Measurements from ENCODE around the gene NCBP2.
A peak's percentile ranks its signal among the peaks of the same experiment; 100 is the strongest.

NCBP2 gene

DNA sequence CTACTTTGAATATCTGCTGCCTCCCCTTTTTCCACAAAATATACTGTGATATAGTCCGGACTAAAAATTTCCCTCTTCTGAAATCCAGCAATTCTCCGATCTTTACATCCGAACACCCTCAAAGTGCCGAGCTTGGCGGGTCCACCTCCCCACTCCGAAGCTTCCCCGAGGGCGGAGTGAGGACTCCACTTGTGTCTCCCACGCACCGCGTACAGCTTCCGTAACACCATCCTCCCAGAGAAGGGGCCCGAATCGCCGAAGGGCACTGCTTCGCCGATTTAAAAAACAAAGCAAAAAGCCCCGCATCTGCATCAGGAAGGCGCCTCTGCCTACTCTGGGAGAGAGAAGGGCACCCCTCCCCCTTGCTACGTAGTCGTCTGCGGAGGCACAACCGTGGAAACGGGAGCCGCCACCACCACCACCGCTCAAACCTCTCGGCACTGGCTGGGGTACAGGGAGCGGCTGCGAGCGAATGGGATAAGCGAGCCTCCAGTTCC lies 551 bp downstream of the NCBP2 start:
- peak; percentile 46 for DNase-seq (ENCODE audit: low read depth)

DNA sequence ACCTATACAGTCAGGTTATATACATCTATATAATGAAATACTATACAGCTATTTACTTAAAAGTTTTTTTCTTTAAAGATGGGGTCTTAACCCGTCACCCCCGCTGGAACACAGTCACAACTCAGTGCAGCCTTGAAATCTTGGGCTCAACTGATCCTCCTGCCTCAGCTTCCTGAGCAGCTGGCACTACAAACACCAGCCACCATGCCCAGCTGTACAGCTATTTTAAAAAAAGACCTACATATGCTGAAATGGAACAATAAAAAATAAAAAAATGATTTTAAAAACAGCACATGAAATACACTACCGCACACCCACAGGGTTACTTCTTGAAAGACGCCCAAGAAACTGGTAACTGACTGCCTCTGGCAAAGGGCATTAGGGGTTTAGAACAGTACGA lies 3.8 kb downstream of the NCBP2 start:
- DNase-seq (ENCODE audit: low read depth) = no peak

DNA sequence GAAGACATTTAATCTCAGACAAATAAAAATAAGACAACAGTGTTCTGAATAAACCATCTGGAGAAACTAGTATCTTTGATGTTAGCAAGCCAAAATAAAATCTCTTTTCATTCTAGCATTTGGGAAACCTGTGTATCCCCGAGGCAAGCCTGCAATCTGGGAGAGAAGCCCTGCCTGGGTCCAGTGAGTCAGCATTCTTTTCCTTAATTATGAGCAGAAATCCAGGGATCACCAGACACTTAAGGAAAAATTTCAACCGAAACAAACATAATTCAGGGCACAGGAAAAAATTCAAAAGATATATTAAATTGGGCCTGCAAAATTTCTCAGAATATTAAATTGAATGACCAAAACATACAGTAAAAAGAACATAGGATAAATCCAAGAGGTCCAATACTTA lies 4.2 kb downstream of the NCBP2 start:
- DNase-seq (ENCODE audit: low read depth) = no peak

DNA sequence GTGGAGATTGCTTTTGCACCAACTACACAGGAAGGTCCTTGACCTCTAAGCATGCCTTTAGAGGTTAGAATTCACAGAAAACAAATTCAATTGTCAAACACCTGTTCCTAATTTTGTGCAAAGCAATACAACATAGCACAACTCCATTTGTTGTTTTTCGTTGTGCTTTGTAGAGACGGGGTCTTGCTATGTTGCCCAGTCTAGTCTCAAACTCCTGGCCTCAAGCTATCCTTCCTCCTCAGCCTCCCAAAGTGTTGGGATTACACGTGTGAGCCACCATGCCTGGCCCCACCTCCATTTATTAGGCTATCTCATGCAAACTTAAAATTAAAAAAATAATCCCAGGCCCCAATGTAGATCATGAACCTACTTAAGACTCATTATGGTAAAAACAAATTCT lies 6.0 kb downstream of the NCBP2 start:
- no peak for DNase-seq (ENCODE audit: low read depth)

DNA sequence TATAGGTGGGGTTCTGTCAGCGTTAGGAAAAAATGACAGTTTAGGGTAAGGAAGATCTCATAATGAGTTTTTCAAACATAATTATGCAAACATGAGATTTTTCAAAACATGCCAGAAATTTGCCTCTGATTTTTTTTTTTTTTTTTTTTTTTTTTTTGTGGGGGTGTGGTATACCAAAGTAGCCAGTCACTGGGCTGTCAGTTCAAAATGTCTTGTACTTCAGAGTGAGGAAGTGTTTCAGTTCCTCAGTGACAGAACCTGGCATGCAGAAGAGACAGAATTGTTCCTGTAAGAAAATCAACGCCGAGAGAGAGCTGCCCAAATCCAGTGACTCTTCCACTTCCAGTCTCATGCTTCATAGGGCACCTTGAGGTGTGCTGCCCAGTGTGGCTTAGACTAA lies 9.7 kb downstream of the NCBP2 start:
- no peak for DNase-seq (ENCODE audit: low read depth)

DNA sequence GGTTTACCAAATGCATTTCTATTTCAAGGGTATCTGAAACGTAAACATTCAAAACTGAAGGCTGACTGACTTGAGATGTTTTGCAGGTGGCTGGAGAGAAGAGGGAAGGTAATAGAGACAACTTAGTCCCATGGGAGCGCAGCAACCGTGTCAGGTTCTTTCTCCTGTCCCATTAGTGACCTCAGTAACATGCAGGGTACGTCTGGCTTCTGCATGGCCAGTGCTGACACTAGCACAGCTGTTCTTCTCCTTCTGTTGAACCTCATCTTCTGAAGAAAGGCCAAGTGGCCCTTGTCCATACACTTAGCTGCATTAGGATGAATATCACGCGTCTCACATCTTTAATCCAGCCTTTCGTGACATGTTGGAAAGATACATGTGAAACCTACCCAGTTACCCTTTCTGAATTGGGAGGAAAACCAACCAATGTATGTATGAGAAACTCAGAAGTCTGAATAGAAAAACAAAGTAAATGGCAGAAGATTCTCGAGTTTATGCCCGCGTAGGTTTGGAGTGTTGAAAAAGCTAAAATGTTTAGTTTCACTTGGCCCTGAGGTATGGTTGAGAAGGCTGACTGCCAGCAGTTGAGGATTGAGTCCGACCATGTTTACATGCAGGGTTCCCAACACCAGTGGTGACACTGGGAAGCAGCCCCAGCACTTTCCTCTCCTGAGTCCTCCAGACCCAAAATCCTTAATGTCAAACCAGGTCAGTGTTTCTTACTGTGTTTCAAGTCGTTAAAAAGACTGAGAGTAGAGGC lies 10.3 kb downstream of the NCBP2 start:
- no peak for DNase-seq (ENCODE audit: low read depth)

DNA sequence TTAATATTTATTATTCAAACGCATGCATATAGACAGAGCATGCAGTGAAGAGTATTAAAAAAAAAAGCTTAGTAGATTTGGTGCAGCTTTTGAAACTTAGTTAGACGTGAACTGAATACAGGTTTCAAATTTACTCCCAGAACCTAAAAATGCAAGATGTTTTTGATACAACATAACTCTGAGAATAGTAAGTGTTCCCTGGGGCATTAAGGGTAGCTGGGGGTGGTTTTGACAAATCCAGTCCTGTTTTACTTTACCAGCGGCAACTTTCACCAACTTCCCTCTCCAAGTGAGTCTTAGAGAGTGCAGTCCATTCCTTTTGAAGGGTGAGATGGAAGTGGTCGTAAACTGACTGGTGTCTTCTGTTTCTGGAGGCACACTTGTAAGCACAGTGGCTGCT lies 11.2 kb downstream of the NCBP2 start:
- DNase-seq (ENCODE audit: low read depth) = no peak

DNA sequence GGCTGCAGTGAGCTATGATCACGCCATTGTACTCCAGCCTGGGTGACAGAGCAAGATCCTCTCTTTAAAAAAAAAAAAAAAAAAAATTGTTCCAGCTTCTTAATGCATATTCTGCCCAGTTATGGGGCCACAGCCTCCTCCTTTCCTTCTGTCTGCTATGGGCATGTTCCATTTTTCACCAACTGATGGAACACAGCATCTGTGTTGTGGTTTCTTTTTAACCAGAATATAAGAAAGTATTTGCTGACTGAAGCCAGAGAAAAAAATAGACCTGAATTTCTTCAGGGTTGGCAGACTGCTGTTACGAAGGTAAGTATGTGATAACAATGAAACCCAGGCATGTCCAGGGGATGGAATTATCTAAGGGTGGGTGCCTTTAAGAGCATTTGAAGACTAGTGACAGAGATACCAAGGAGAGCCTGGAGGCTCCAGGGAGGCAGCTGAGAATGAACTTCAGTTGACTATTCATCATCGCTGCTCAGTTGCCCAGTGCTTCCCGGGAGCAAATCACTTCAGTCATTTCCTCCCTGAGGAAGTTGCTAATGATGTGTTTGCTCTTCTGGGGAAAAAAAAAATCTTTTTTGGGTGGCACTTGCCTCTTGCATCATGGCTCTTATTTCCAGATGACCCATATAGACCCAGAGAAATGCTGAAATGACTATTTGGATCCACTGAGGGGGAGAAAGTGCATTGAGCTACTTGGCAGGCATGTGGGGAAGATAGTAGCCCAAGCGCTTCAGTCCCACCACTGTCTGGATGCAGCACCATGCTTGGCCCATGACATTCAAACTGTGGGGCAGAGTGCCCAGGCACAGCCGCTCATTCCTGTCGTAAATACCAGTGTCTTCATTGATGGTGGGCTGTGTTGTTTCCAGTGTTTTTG lies 14.5 kb downstream of the NCBP2 start:
- no peak for DNase-seq (ENCODE audit: low read depth)

DNA sequence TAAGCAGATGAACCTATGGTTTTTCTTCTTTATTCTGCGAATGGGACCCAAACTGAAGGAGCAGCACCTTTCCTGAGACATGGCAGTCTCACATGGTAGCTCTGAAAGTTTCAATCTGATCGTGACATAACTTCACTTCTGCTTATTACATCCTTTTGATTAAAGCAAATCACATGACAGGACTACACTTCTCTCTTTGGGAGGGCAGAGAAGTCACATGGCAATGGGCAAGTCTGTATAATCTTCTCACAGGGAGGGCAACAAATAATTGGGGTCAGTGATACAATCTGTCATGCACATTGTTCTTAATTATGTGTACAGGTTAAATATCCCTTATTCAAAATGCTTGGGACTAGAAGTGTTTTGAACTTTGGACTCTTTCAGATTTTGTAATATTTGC lies 21.6 kb downstream of the NCBP2 start:
- no peak for DNase-seq (ENCODE audit: low read depth)

DNA sequence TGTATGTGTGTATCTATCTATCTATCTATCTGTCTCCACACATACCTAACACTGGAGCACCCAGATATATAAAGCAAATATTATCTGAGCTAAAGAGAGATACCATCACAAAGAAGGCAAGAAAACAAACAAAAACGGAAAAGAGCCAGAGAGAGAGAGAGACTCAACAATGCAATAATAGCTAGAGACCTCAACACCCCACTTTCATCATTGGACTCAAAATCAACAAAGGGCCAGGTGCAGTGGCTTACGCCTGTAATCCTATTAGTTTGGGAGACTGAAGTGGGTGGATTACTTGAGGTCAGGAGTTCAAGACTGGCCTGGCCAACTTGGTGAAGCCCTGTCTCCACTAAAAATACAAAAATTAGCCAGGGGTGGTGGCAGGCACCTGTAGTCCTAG lies 23.4 kb downstream of the NCBP2 start:
- DNase-seq (ENCODE audit: low read depth) = no peak

DNA sequence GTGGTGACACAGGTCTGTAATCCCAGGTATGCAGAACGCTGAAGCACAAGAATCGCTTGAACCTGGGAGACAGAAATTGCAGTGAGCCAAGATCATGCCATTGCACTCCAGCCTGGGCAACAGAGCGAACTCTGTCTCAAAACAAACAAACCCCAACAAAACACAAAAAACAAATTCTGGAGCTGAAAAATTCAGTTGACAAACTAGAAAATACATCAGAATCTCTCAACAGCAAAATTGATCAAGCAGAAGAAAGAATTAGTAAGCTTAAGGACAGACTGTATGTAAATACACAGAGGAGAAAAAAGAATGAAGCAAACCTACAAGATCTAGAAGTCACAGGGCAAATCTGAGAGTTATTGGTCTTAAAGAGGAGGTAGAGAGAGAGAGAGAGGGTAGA lies 25.3 kb downstream of the NCBP2 start:
- no peak for DNase-seq (ENCODE audit: low read depth)

DNA sequence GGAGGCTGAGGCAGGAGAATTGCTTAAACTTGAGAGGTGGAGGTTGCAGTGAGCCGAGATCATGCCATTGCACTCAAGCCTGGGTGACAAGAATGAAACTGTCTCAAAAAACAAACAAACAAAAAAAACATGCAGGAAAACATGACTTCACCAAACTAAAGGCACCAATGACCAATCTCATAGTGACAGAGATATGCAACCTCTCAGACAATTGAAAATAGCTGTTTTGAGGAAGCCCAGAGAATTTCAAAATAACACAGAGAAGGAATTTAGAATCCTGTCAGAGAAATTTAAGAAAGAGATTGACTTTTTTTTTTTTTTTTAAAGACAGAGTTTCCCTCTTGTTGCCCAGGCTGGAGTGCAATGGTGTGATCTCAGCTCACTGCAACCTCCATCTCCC lies 26.1 kb downstream of the NCBP2 start:
- no peak for DNase-seq (ENCODE audit: low read depth)

DNA sequence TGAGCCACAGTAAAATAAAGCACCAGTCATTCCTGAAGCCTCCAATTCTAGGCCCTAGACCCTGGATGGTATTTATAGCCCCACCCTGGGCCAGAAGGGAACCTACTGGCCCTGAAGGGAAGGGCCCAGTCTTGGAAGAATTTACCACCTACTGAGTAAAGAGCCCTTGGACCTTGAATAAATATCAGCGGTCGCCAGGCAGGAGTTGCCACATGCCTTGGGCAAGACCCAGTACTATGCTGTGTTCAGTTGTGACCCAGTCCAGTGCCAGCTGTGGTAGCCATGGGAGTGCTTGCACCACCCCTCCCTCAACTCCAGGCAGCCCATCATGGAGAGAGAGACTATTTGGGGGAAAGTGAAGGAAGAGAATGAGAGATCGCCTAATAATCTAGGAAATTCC lies 27.0 kb downstream of the NCBP2 start:
- DNase-seq (ENCODE audit: low read depth) = no peak

DNA sequence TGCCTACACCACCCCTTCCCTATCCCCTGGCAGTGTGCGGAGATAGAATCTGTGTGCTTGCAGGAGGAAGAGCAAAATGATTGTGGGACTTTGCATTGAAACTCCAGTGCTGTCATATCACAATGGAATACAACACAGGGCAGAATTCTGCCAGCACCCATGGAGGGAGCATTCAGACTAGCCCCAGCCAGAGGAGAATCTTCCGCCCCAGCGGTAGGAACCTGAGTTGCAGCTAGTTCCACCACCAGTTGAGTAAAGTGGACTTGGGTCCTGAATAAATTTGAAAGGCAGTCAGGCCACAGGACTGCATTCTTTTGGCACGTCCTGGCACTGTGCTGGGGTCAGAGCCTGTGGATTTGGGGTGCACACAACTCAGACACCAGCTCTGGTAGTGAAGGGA lies 27.5 kb downstream of the NCBP2 start:
- DNase-seq (ENCODE audit: low read depth) = no peak

DNA sequence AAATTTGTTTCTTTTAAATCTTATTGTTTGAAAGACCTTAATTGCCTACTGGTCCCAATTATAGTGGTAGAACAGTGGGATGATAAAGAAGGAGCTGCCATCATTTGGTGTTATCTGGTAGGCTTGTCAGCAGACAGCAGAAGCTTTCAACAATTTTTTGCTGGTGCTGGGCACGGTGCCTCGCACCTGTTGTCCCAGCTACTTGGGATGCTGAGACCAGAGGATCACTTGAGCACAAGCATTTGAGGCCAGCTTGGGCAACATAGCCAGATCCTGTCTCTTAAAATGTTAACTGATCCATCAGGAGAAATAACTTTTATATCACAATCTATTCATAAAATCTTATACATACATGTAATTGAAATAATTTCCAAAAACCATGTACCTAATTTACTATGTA lies 38.6 kb downstream of the NCBP2 start:
- no peak for DNase-seq (ENCODE audit: low read depth)

DNA sequence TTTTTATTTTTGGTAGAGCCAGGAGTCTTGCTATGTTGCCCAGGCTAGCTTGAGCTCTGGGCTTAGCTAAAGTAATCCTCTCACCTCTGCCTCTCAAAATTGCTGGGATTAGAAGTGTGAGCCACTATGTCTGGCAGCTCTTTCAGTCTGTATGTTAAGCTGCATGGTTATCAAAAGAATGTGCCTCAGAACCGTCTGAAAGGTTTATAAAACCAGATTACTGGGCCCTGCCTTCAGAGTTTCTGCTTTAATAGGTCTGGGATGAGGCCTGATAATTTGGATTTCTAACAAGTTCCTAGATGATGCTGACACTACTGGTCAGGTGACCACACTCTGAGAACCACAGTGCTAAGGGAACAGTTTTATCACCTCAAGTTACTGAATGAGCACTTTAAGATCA lies 40.0 kb downstream of the NCBP2 start:
- no peak for DNase-seq (ENCODE audit: low read depth)

DNA sequence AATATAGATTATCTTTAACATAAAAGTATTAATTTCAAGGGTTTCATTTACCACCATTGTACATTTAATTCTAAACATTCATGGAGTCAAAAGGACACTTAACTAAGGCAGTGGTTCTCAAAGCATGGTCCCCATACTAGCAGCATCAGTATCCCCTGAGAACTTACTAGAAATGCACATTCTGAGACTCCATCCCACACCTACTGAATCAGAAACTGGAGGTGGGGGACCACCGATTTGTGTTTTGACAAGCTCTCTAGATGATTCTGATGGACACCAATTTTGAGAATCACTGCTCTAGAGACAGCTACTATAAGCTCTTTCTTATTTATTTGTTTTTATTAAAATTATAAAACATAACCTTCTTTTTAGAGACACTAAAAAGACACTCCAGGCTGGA lies 40.6 kb downstream of the NCBP2 start:
- DNase-seq (ENCODE audit: low read depth) = no peak

DNA sequence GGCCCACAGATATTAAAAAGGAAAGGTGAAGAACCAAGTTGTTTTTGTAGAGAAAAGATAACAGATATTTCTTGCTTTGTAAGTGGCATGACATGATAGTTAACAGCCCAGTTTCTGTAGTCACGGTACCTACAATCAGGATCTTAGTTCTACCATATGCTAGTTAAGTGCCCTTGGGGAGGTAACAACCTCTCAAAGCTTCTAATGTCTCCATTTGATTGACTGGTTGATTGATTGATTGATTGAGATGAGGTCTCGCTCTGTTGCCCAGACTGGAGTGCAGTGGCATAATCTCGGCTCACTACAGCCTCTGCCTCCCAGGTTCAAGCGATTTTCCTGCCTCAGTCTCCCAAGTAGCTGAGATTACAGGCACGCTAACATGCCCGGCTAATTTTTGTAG lies 46.1 kb downstream of the NCBP2 start:
- no peak for DNase-seq (ENCODE audit: low read depth)

DNA sequence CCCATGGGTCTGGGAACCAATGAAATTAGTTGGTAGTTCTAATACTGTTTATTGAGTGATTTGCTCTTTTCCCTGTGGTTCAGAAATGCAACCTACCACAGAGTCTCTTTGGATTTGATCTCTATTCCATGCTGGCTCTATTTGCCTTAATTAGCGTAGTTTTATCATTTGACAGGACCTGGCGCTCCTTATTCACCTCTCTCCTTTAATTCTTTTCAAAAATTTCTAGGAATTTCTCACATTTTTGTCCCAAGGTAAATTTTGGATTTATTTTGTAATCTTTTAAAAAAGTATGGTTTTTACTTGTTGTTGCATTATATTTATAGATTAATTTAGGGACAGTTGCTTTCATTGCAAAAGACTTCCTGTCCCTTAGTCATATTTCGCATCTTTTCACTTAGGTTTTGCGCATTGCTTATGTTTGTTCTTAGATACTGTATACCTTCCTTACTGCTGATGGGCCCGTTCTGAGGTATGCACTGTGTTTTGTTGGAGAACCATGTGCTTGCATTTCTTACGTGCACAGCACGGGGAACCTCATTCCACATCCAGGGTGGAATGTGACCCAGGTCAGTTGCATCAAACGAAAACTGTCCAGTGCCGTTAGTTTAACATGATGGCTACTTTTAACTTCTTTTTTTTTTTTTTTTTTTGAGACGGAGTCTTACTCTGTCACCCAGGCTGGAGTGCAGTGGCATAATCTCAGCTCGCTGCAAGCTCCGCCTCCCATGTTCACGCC lies 47.6 kb downstream of the NCBP2 start:
- no peak for DNase-seq (ENCODE audit: low read depth)

DNA sequence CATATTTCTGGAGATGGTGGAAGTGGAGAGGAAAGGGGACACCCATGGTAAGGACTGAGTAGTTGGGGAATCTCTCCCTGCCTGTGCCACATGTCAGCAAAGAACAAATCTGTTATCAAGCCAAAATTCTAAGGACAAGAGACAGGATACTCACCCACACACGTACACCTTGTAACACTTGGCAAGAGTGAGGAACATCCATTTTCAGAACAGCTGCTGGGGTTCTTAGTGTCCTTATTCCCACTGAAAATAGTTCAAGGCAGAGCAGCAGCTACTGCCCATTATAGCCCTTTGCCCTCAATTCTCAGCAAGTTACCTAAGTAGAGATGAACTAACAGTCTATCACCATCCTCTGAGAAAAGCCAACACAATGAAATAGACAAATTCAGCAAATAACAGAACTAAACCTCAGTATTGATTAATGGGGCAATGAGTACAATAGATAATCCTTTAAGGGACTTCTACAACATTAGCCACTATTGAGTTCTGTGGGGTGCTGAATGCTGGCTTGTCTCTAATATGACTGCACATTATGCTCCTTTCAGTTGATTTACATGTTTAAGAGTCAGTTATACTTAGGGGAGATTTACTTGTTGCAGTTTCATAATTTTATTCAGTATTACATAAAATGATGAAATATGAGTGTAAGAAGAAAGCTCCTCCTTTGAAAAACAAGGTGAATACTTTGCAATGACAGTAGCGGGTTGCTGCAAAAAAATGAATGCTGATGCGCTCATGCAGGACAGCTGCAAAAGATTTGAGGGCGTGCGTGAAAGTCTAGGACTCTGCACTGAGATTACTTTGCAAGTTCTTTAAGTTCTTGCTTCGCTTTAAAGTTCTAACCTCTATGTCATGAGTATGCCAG lies 52.3 kb downstream of the NCBP2 start:
- DNase-seq (ENCODE audit: low read depth) = no peak

DNA sequence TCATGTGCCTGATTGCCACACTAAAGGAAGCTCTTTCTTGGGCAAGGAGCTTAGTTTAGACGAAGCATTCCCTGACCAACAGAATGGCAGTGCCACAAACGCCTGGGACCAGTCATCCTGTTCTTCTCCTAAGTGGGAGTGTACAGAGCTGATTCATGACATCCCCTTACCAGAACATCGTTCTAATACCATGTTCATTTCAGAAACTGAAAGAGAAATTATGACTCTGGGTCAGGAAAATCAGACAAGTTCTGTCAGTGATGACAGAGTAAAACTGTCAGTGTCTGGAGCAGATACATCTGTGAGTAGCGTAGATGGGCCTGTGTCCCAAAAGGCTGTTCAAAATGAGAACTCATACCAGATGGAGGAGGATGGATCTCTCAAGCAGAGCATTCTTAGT lies 56.2 kb downstream of the NCBP2 start:
- DNase-seq (ENCODE audit: low read depth) = no peak

Measured in stimulated activated CD8-positive, alpha-beta memory T cell treated with anti-CD3 and anti-CD28 coated beads, Interleukin-7, amount 100 ng/mL, for 24 hours (primary cell).